Adipocyte (in vitro differentiated cells): ENCODE data around the gene PDE8B.

Experiments
- DNase-seq: peaks from one replicate; pipeline ENCODE4 v3.0.0-alpha.2; 2015; ENCODE audit warnings: low read depth
- H3K27me3 ChIP-seq: replicated peaks from 2 replicates; pipeline ENCODE4 v1.7.0; 2013; ENCODE audit warnings: mild to moderate bottlenecking, low read length, moderate library complexity; ENCODE audit not compliant: control insufficient read depth, insufficient read depth
- H3K36me3 ChIP-seq: 2 replicates; pipeline ENCODE4 v1.7.0; 2013; ENCODE audit warnings: low read length, mild to moderate bottlenecking, moderate library complexity; ENCODE audit not compliant: control insufficient read depth, insufficient read depth, severe bottlenecking
- H3K4me1 ChIP-seq: 2 replicates; pipeline ENCODE4 v1.7.0; 2013; ENCODE audit warnings: mild to moderate bottlenecking, low read length, moderate library complexity; ENCODE audit not compliant: control insufficient read depth, insufficient read depth
- H3K4me3 ChIP-seq: 2 replicates; pipeline ENCODE4 v1.7.0; 2013; ENCODE audit warnings: mild to moderate bottlenecking, low read length, moderate library complexity
- H3K9ac ChIP-seq: 2 replicates; pipeline ENCODE4 v1.7.0; 2013; ENCODE audit warnings: mild to moderate bottlenecking, low read length, moderate library complexity
- H3K9me3 ChIP-seq: 2 replicates; pipeline ENCODE4 v1.7.0; 2013; ENCODE audit warnings: mild to moderate bottlenecking, low read length, moderate library complexity; ENCODE audit not compliant: control insufficient read depth

The PDE8B gene

DNA sequence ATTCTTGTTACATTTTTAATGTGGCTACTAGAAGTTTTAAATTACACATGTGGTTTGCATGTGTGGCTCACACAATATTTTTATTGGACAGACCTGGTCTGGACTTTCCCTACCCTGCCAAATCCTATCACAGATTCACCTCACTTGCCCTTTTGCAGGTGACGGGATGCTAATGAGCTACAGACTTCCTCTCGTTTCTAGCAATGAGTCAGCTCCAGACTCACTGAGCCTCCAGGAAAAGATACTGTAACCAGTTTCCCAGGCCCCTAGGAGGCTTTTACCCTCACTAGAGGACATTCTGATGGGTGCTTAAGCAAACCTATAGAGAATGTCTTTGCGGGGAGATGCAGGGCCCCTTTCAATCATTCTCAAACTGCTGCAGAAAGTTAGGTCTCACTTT lies 146.3 kb downstream of the PDE8B start:
- no peaks in the 10 kb centered on the region for H3K27me3 ChIP-seq
- no peak overlapping the region for H3K9ac ChIP-seq
- H3K9me3 ChIP-seq = no peaks in the 10 kb centered on the region
- DNase-seq = peak; percentile 23
- H3K4me3 ChIP-seq = no peak overlapping the region
- peaks cover 15% of the 10 kb centered on the region for H3K4me1 ChIP-seq
- H3K36me3 ChIP-seq = peaks cover 6% of the 10 kb centered on the region

DNA sequence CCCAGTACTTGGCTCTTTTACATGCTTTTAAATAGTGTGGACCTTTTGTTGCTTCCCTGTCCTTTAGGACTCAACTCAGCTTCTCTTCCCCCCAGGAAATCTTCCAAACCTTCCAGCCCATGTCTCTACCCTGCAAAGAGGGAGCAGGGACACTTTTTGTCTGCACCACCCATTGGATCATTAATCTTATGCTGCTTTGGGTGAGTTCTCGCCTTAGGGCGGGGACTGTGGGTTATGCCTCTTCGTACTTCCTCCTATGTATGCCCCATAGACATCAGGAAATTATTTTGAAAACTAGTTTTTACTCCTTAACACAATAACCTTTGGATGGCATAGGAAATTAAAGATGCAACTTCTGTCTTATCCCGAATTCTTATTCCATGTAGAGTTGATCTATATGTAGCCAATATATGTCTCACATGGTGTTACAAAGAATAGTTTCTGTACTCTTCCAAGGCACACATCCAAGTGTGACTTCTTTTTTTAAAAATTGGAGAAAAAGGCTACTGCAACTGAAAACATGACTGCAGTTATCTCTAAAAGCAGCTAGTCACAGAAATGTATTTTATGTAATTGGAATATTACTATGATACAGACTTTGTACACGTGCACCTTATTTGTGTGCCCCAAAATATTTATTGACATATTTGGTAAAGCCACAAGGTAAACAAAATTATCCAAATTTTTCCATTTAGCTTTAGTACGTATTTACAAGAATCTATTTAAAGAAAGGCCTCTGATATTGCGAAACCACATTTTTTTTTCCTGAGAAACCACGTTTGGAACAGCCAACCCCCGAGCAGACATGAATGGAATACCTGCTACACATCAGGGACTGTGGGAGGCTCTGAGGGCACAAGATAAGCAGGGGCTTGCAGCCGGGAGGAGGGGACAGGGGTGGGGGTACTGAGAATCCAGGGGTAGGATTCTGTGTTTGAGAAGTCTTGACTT lies 148.1 kb downstream of the PDE8B start:
- H3K9me3 ChIP-seq = no peaks in the 10 kb centered on the region
- H3K9ac ChIP-seq = no peak overlapping the region
- DNase-seq = peak; percentile 89
- peaks cover 15% of the 10 kb centered on the region for H3K4me1 ChIP-seq
- peaks cover 11% of the 10 kb centered on the region for H3K36me3 ChIP-seq
- H3K4me3 ChIP-seq = no peak overlapping the region
- no peaks in the 10 kb centered on the region for H3K27me3 ChIP-seq

DNA sequence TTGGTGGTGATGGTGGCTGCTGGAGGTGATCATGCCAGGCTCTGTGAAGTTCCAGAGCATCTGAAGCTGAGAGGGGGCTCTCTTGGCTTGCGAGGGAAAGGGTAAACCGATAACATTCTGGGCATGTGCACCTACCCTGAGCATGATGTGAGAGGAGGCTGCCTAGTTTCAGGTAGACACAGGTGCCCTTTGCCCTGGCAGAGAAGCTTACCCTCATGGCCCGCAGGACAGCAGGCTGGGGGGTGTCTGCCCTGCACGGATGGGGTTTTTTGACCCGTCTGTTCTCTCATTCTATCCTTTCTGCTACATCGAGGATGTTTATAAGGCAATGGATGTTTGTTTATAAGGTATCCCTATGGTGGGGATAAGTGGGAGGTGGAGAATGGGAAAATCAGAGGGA lies 148.8 kb downstream of the PDE8B start:
- Histone ChIP-seq H3K27me3 (no peaks in the 10 kb centered on the region), H3K36me3 (peaks cover 11% of the 10 kb centered on the region), H3K9me3 (no peaks in the 10 kb centered on the region), H3K4me1 (peaks cover 15% of the 10 kb centered on the region), H3K9ac (no peak overlapping the region), H3K4me3 (no peak overlapping the region)
- DNase-seq = no peak

DNA sequence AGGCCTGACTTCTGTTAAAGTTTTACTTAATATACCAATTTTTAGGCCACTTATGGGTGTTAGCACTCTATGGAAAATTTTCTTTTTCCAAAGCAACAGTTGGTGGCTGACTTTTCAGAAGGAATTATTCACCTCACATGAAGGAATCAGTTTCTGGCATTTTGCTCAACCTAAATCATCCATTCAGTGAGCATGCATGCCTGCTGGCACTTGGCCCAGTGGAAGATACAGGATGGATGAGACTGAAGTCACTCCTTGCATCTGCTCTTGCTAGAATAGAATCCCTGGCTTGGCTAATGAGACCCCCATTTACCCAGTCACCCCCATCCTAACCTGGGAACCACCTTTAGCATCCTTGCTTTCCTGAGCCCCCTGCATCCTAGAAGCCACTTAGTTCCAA lies 149.9 kb downstream of the PDE8B start:
- Histone ChIP-seq H3K36me3 (peaks cover 5% of the 10 kb centered on the region), H3K9me3 (no peaks in the 10 kb centered on the region), H3K4me1 (peaks cover 15% of the 10 kb centered on the region), H3K4me3 (no peak overlapping the region), H3K9ac (no peak overlapping the region), H3K27me3 (no peaks in the 10 kb centered on the region)
- DNase-seq = no peak

DNA sequence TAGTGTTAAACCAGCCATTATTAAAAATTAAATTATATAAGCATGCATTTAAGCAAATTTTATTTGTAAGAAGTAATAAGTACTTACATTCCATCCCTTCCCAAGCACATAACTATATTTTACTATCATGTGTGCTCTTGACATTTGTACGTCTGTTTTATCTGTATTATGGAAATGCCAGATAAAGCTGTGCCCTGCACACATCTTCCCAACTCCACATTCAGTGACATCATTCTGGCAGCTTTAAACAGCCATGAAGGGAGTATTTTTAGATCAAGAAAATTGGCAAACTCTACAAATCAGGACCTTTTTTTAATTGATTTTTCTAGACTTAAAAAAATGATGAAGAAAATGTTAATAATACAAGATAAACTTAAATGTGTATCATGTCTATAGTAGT lies 150.5 kb downstream of the PDE8B start:
- Histone ChIP-seq H3K4me1 (peaks cover 15% of the 10 kb centered on the region), H3K9me3 (no peaks in the 10 kb centered on the region), H3K4me3 (no peak overlapping the region), H3K27me3 (no peaks in the 10 kb centered on the region), H3K36me3 (peaks cover 5% of the 10 kb centered on the region), H3K9ac (no peak overlapping the region)
- no peak for DNase-seq

DNA sequence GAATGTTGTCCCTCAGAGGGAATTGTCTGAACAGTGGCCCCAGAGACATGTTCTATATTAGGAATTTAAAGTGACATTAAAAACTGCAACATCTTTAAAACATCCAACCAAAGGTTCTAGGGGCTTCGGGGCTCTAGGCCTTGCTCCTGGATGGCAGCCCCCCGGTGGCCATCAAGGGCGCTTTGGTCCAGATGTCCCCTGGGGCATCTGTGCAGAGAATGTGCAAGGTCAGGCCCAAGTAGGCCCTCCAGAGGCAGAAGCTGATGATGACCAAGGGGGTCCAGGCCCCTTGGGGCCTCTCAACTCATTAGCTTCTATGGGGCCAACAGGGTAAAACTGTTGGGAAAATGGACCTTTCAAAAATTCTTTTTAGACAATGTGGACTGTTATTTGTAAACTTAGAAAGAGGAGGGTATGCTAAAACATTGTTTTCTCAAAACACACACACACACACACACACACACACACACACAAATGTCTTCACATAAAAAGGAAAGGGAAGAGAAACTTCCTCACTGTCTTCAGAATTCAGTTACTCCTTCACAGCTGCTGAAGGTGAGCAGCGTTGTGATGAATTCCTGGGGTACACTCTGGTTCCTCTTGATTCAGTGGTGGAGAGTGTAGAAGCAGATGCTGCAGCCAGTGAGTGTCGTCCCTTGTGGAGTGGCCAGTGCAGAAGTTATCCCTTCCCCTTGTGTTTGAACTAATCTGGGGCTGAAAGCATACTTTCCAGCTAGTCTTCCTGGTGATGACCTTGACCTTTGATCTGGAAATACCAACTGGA lies 156.4 kb downstream of the PDE8B start:
- peaks cover 5% of the 10 kb centered on the region for H3K36me3 ChIP-seq
- H3K9ac ChIP-seq = no peak overlapping the region
- no peaks in the 10 kb centered on the region for H3K9me3 ChIP-seq
- no peaks in the 10 kb centered on the region for H3K27me3 ChIP-seq
- H3K4me3 ChIP-seq = no peak overlapping the region
- no peaks in the 10 kb centered on the region for H3K4me1 ChIP-seq
- DNase-seq = no peak

DNA sequence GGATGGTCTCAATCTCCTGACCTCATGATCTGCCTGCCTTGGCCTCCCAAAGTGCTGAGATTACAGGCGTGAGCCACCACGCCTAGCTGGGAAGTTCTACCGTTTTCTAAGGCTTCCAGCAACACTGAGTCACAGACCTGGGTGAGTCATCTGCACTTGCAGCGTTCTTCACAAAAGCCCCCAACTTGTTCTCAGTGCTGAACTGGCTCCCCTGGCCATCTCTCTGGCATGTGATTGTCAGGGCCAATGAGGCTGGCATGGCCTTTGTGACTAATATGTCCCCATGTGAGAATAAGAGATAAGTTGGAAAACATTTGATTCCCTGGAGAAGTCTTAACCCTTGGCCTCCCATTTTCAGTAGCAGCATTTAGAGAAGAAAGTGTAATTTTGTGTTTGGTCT lies 157.3 kb downstream of the PDE8B start:
- DNase-seq = no peak
- Histone ChIP-seq H3K9me3 (no peaks in the 10 kb centered on the region), H3K9ac (no peak overlapping the region), H3K36me3 (no peaks in the 10 kb centered on the region), H3K4me1 (no peaks in the 10 kb centered on the region), H3K4me3 (no peak overlapping the region), H3K27me3 (no peaks in the 10 kb centered on the region)

DNA sequence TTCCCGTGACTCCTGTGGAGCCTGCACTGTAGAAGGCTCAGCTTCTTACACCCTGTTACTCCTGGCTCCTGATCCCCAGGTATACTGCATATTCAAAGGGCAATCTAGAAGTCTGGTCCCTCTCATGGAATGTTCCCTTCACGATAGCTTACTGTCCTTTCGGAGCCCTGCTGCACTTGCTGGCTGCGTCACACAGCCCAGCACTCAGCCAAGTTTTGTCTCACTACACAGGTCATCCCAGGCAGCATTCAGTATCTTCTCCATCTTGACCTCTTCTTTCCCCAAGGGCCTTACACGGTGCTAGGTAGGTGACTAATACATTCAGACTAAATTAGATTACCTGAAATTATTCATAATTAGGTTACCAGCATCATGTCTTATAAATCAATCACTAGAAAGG lies 157.9 kb downstream of the PDE8B start:
- no peak for DNase-seq
- Histone ChIP-seq H3K27me3 (no peaks in the 10 kb centered on the region), H3K4me3 (no peak overlapping the region)

DNA sequence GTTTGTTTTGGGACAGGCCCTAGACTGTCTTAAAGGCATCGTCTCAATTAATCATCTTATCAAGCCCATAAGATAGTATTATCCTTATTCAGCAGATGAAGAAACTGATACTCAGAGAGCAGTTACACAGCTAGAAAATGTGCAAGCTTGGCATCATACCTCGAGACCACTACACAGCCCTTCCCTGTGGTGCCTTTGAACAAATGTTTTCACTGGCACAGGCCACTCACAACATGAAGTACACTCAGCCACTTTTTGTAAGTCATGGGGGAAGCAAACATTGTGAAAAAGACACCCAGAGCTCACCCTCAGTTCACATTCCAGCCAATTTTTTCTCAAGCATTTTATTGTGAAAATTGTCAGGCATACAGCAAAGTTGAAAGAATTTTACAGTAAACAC lies 159.1 kb downstream of the PDE8B start:
- Histone ChIP-seq H3K27me3 (no peaks in the 10 kb centered on the region), H3K4me3 (no peak overlapping the region), H3K9me3 (no peaks in the 10 kb centered on the region), H3K9ac (no peak overlapping the region), H3K36me3 (no peaks in the 10 kb centered on the region), H3K4me1 (no peaks in the 10 kb centered on the region)
- no peak for DNase-seq

More for the DNA sequence above, 157.9 kb downstream of the PDE8B start:
- no peaks in the 10 kb centered on the region for H3K9me3 ChIP-seq
- no peaks in the 10 kb centered on the region for H3K36me3 ChIP-seq
- H3K4me1 ChIP-seq = no peaks in the 10 kb centered on the region
- H3K9ac ChIP-seq = no peak overlapping the region

DNA sequence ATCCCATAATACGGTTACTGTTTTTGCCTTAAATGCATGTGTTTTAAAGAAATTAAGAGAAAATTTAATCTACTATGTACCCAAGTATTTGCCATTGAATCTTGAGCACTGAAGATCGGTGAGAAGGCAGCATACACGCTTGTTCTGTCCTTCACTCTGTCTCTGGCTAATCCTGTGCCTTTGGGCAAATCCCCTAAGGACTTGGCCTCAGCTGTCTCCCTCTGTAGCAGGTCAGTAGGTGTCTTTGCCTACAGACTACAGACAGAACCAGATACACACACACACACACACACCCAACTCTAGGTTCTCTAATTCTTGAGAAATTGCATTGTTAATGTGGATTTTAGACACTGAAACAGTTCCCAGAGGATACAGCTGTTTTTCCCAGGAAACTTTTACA lies 164.2 kb downstream of the PDE8B start:
- DNase-seq = no peak
- H3K4me3 ChIP-seq = no peak overlapping the region
- H3K9ac ChIP-seq = no peak overlapping the region
- H3K9me3 ChIP-seq = no peaks in the 10 kb centered on the region
- H3K27me3 ChIP-seq = no peaks in the 10 kb centered on the region
- no peaks in the 10 kb centered on the region for H3K4me1 ChIP-seq
- no peaks in the 10 kb centered on the region for H3K36me3 ChIP-seq

DNA sequence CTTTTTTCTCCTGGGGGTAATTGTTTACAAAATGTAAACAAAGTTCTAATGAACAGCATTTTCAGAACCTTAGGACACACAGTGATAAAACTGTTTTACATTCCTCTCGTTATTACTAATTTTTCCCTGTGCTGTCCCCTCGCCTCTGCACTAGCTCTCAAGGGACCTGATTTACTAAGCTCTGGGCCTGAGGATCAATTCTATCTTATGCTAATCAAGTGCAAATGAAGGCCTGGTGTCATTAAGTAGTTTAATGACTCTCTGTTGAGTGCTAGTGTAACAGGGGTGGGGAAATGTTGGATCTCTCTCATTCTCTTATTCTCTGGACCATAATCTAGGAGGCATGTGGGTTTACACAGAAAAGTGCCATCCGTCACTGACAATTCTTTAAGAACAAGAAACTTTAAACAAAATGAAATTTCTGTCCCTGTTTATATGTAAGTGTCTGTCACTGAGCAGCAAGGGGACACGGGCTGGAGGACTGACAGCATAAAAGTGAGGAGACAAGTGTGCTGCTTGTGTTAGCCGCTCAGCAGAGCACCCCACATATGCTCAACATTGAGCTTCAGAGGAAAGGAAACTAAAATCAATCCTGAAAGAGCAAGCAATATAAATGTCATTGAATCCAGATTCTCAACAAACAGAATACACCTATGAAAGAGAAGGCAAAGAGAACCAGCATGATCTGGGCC lies 166.3 kb downstream of the PDE8B start:
- Histone ChIP-seq H3K4me1 (no peaks in the 10 kb centered on the region), H3K36me3 (no peaks in the 10 kb centered on the region), H3K27me3 (no peaks in the 10 kb centered on the region), H3K9me3 (no peaks in the 10 kb centered on the region), H3K9ac (no peak overlapping the region), H3K4me3 (no peak overlapping the region)
- no peak for DNase-seq
